ENCODE measurements around the gene KIRREL1.

The KIRREL1 gene

DNA sequence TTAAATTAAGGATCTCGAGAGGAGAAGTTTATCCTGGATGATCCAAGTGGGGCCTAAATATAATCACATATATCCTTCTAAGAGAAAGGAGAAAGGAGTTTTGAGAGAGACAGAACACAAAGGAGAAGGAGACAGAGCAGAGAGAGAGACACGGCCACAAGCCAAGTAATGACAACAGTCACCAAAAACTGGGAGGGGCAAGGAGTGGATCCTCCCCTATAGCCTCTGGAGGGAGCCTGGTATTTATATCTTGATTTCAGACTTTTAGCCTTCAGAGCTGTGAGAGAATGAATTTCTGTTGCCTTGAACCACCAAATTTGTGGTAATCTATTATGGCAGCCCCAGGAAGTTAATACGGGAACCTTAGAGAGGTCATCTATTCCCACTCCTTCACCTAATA is 137.8 kb downstream of the KIRREL1 start:
- Histone ChIP-seq H3K4me1 (ENCODE audit: control insufficient read depth, insufficient read depth, low read length) (no peaks in the 10 kb centered on the region), H3K27me3 (ENCODE audit: control insufficient read depth, insufficient read depth, low read length) (no peaks in the 10 kb centered on the region), H3K36me3 (ENCODE audit: control insufficient read depth, insufficient read depth, low read length) (no peaks in the 10 kb centered on the region), H3K9ac (ENCODE audit: low read length) (no peak overlapping the region), H3K4me3 (ENCODE audit: low read length) (no peak overlapping the region), H3K27ac (ENCODE audit: low read depth, low read length) (no peak overlapping the region)

DNA sequence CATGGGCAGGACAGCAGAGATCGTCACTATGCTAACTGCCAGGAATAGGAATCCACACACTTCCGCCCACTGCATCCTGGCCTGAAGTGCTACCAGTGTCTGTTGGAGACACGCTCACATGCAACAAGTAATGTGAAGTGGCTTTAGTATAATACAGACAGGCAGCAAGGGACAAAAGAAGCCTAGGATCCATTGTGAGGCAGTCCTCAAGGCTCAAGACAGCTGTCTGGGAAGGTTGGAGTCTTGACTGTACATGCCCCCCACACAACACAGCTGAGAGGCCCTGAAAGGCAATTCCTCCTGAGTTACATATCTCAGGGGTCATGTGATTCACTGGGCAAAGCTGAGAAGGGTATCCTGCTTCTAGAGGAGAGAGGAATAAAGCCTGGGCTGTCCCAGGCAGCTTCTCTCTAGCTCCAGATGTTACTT is 147.3 kb downstream of the KIRREL1 start:
- H3K4me3 ChIP-seq (ENCODE audit: low read length): no peak overlapping the region
- H3K27ac ChIP-seq (ENCODE audit: low read depth, low read length): no peak overlapping the region

DNA sequence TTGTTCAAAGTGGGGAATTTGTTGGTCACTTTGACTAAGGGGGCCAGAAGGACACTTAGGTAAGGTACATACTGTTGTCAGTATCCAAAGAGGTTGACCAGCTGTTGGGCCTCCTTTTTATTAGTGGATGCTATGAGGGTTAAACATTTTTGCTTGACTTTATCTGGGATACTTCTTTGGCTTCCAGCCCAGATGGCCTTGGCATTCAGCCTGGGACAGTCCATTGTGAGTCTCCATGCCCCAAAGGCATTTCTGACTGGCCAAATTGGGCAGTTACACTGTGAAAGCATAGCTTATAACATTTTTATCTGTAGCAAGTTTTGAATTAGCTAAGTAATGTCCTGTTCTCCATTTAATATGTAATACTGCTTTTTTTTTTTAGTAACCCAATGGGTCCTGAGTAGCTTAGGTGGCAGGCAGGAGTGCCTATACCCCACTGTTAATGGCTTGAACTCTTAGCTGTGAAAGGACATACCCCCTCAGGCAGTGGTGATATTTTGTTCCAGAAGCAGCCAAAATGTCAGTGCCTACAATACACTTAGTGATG is 151.8 kb downstream of the KIRREL1 start:
- no peaks in the 10 kb centered on the region for H3K27me3 ChIP-seq (ENCODE audit: control insufficient read depth, insufficient read depth, low read length)
- no peak overlapping the region for H3K4me3 ChIP-seq (ENCODE audit: low read length)
- H3K9ac ChIP-seq (ENCODE audit: low read length): no peak overlapping the region
- H3K36me3 ChIP-seq (ENCODE audit: control insufficient read depth, insufficient read depth, low read length): no peaks in the 10 kb centered on the region
- peak overlapping the region; percentile 4 for H3K27ac ChIP-seq (ENCODE audit: low read depth, low read length)
- peaks cover 4% of the 10 kb centered on the region for H3K4me1 ChIP-seq (ENCODE audit: control insufficient read depth, insufficient read depth, low read length)

More for the DNA sequence above, 147.3 kb downstream of the KIRREL1 start:
- no peaks in the 10 kb centered on the region for H3K27me3 ChIP-seq (ENCODE audit: control insufficient read depth, insufficient read depth, low read length)
- H3K4me1 ChIP-seq (ENCODE audit: control insufficient read depth, insufficient read depth, low read length): no peaks in the 10 kb centered on the region
- H3K9ac ChIP-seq (ENCODE audit: low read length): no peak overlapping the region
- H3K36me3 ChIP-seq (ENCODE audit: control insufficient read depth, insufficient read depth, low read length): no peaks in the 10 kb centered on the region

DNA sequence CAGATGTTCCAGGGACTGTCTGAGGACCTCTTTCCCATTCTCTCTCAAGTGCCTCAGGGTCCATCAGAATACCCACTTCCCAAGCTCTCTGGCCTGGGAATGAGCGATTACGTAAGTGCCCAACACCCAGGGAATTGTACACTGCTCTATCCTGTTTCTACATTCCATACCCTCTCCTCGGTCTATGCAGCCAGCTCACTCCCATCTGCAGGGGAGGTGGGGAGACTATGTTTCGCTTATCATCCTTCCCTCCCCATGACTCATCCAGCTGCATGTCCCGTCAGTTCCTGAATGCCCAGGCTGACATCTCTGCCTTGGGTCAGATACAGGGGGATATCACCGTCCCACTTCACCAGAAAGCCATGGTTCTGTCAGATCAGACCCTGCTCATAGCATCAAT is 152.7 kb downstream of the KIRREL1 start:
- Histone ChIP-seq H3K36me3 (ENCODE audit: control insufficient read depth, insufficient read depth, low read length) (no peaks in the 10 kb centered on the region), H3K27me3 (ENCODE audit: control insufficient read depth, insufficient read depth, low read length) (no peaks in the 10 kb centered on the region), H3K4me3 (ENCODE audit: low read length) (no peak overlapping the region), H3K9ac (ENCODE audit: low read length) (no peak overlapping the region), H3K4me1 (ENCODE audit: control insufficient read depth, insufficient read depth, low read length) (peaks cover 4% of the 10 kb centered on the region), H3K27ac (ENCODE audit: low read depth, low read length) (no peak overlapping the region)

DNA sequence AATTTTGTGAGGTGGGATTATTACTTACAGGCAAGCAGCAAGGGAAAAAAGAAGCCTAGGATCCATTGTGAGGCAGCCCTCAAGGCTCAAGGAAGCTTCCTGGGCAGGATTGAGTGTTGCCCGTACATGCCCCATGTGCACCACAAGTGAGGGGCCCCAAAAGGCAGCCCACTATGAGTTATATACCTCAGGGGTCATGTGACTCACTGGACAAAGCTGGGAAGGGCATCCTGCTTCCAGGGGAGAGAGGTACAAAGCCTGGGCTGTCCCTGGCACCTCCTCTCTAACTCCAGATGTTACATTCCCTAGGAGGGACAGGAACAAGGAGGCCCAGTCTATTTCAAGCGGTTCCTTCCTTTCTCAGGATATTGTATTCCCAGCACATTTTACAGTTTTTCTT is 153.3 kb downstream of the KIRREL1 start:
- Histone ChIP-seq H3K9ac (ENCODE audit: low read length) (no peak overlapping the region), H3K36me3 (ENCODE audit: control insufficient read depth, insufficient read depth, low read length) (no peaks in the 10 kb centered on the region), H3K27ac (ENCODE audit: low read depth, low read length) (no peak overlapping the region), H3K4me1 (ENCODE audit: control insufficient read depth, insufficient read depth, low read length) (peaks cover 4% of the 10 kb centered on the region), H3K27me3 (ENCODE audit: control insufficient read depth, insufficient read depth, low read length) (no peaks in the 10 kb centered on the region), H3K4me3 (ENCODE audit: low read length) (no peak overlapping the region)

DNA sequence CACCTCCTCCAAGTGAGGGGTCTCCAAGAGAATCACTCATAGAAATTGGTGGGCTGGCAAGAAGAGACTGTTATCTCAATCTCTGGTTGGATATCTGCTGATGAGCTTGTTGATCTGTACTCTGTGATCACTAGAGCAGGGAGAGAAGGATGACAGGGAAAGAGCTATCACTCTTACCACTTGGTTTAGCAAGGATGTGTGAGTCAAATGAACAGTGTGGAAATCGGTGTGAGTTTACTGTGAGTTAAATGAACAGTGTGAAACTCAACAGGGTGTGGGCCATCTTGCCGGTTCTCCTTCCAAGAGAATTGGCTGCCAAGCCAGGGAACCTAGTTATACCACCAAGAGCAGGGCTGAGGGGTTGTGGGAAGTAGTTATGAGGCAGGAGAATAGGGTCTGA is 154.0 kb downstream of the KIRREL1 start:
- Histone ChIP-seq H3K36me3 (ENCODE audit: control insufficient read depth, insufficient read depth, low read length) (no peaks in the 10 kb centered on the region), H3K27ac (ENCODE audit: low read depth, low read length) (no peak overlapping the region), H3K27me3 (ENCODE audit: control insufficient read depth, insufficient read depth, low read length) (no peaks in the 10 kb centered on the region), H3K4me1 (ENCODE audit: control insufficient read depth, insufficient read depth, low read length) (peaks cover 4% of the 10 kb centered on the region), H3K4me3 (ENCODE audit: low read length) (no peak overlapping the region), H3K9ac (ENCODE audit: low read length) (no peak overlapping the region)

DNA sequence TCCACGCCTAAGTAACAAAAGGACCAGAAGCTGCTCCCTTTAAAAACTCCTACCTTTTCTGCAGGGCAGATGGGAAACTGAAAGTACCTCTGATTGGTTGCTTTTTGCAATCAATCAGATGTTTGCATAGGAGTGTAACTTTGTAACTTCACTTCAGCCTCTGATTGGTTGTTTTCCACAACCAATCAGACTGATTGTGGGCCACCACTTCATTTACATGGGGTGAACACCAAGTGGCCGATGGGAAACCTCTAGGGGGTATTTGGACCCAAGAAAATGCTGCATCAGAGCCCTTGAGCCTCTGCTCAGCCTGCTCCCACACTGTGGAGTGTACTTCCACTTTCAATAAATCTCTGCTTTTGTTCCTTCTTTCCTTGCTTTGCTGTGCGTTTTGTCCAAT is 154.4 kb downstream of the KIRREL1 start:
- peaks cover 4% of the 10 kb centered on the region for H3K4me1 ChIP-seq (ENCODE audit: control insufficient read depth, insufficient read depth, low read length)
- no peak overlapping the region for H3K9ac ChIP-seq (ENCODE audit: low read length)
- H3K27me3 ChIP-seq (ENCODE audit: control insufficient read depth, insufficient read depth, low read length): no peaks in the 10 kb centered on the region
- no peak overlapping the region for H3K27ac ChIP-seq (ENCODE audit: low read depth, low read length)
- no peak overlapping the region for H3K4me3 ChIP-seq (ENCODE audit: low read length)
- H3K36me3 ChIP-seq (ENCODE audit: control insufficient read depth, insufficient read depth, low read length): no peaks in the 10 kb centered on the region

DNA sequence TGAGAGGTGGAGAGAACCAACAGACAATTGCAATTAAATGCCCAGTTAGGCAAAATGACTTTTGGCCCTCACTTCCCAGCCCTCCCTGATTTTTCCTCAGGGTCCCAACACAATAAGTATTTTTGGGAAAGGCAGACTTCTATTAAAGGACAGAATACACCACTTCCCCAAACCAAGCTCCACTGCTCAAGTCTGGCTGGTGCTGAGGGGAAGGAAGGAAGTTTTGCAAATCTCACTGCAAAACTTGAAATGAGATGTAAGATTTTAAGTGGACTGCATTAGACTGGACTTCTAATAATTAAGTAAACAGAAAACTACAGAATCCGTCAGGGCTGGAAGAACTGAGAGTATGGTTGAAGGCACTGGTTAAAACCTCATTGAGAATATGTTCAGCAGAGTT is 155.0 kb downstream of the KIRREL1 start:
- H3K27me3 ChIP-seq (ENCODE audit: control insufficient read depth, insufficient read depth, low read length): no peaks in the 10 kb centered on the region
- no peak overlapping the region for H3K4me3 ChIP-seq (ENCODE audit: low read length)
- H3K4me1 ChIP-seq (ENCODE audit: control insufficient read depth, insufficient read depth, low read length): peaks cover 4% of the 10 kb centered on the region
- no peak overlapping the region for H3K27ac ChIP-seq (ENCODE audit: low read depth, low read length)
- no peaks in the 10 kb centered on the region for H3K36me3 ChIP-seq (ENCODE audit: control insufficient read depth, insufficient read depth, low read length)
- no peak overlapping the region for H3K9ac ChIP-seq (ENCODE audit: low read length)

DNA sequence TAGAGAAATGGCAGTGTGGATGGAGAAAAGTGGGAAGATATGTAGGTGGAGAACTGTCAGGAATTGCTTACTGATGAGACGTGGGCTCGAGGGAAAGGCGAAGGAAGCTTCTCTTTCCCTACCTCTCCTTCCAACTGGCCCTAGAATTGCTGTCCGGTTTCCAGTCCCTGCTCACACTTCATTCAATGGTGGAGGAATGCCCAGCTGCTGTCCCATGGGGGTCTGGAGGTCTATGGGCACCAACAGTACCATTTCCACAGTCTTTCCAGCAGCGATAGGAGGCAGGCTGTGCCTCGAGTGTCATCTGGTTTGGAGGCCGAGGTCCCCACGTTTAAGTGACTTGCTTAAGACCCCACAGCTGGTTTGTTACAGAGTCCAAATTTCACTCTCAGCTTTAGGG is 155.7 kb downstream of the KIRREL1 start:
- H3K4me1 ChIP-seq (ENCODE audit: control insufficient read depth, insufficient read depth, low read length): peaks cover 4% of the 10 kb centered on the region
- no peak overlapping the region for H3K9ac ChIP-seq (ENCODE audit: low read length)
- H3K4me3 ChIP-seq (ENCODE audit: low read length): peak overlapping the region; percentile 17
- H3K27ac ChIP-seq (ENCODE audit: low read depth, low read length): peak overlapping the region; percentile 45
- H3K27me3 ChIP-seq (ENCODE audit: control insufficient read depth, insufficient read depth, low read length): no peaks in the 10 kb centered on the region
- H3K36me3 ChIP-seq (ENCODE audit: control insufficient read depth, insufficient read depth, low read length): no peaks in the 10 kb centered on the region
